Peyer's patch (tissue), 4 donors: Measurements from ENCODE around the gene GPATCH11. TPM values are rescaled to one million over a fixed set of nuclear protein-coding genes. Genes with fewer than 3 reads are reported as not detected.

Source experiments
- DNase-seq, 3 donors: peaks; one replicate each; pipeline ENCODE4 v3.0.0-alpha.2; 2017 to 2019
- H3K27ac ChIP-seq, 4 donors: fragments of 200-600 bp; sonication (generic); one replicate each; pipeline ENCODE4 v1.5.1; 2016 to 2019
- H3K27me3 ChIP-seq, 2 donors: fragments of 200-600 bp; sonication (generic); one replicate each; pipeline ENCODE4 v1.5.1; 2019
- H3K36me3 ChIP-seq, 3 donors: fragments of 200-600 bp; sonication (generic); one replicate each; pipeline ENCODE4 v1.5.1; 2016 to 2019
- H3K4me1 ChIP-seq, 4 donors: fragments of 200-600 bp; sonication (generic); one replicate each; pipeline ENCODE4 v1.5.1; 2016 to 2019
- H3K4me3 ChIP-seq, 4 donors: fragments of 200-600 bp; sonication (generic); 1 replicate in 3 of 4; 2 replicates in 1 of 4; pipeline ENCODE4 v1.5.1; 2016 to 2019; ENCODE audit warnings: mild to moderate bottlenecking in 1 of 4
- H3K9me3 ChIP-seq, 4 donors: fragments of 200-600 bp; sonication (generic); one replicate each; pipeline ENCODE4 v1.5.1; 2016 to 2019; ENCODE audit warnings: mild to moderate bottlenecking in 1 of 4
- CTCF ChIP-seq, 6 experiments: fragments of 450-650 bp in 4 of 6; fragments of 200-600 bp in 2 of 6; sonication (generic) in 1 of 6; IDR thresholded peaks; one replicate each; pipeline ENCODE4 v1.5.1; 2017 to 2019; ENCODE audit warnings: antibody characterized with exemption in 6 of 6, mild to moderate bottlenecking in 3 of 6, moderate library complexity in 1 of 6
- POLR2A ChIP-seq, 2 donors: fragments of 450-650 bp; IDR thresholded peaks; one replicate each; pipeline ENCODE4 v1.5.1; 2017; ENCODE audit warnings: antibody characterized with exemption in 2 of 2, mild to moderate bottlenecking in 2 of 2, moderate library complexity in 2 of 2
- total RNA-seq, 4 donors: library from RNA; depleted of rRNA; stranded (reverse); fragments of >200 nt; gene quantifications; one replicate each; pipeline ENCODE4 v1.1.0, GENCODE V29; 2016

The GPATCH11 gene
- total RNA-seq, 4 donors from 2014 or later, result 3.7 to 9.9 (median 5.9) TPM

DNA sequence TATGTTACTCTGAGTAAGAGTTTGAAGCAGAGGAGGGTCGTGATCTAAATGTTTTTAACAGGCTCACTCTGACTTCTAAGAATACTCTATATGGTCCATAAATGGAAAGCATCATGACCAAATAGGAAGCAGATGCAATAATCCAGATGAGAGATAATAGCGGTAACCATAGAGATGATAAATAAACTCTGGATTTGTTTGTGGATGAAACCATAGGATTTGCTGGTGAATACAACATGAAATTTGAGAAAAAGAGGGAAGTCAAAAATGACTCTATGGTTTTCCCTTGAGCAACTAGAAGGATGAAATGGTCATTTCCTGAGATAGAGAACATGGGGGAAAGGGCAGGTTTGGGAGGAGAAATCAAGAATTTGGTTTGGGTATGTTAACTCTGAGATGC, 4.1 kb upstream of the GPATCH11 start:
- Histone ChIP-seq H3K4me1 (peaks cover 0 to 29% (median 2%) of the 10 kb centered on the region in 4 donors), H3K4me3 (no peak overlapping the region), H3K36me3 (peaks cover 0 to 37% (median 0%) of the 10 kb centered on the region in 3 donors), H3K27me3 (no peaks in the 10 kb centered on the region), H3K27ac (peak overlapping the region in 1 of 4 donors; percentile 26), H3K9me3 (no peaks in the 10 kb centered on the region)
- no peak for TF ChIP-seq CTCF (IDR thresholded peaks at IDR 0.05)
- no peak for TF ChIP-seq POLR2A (IDR thresholded peaks at IDR 0.05)
- DNase-seq, result no peak

DNA sequence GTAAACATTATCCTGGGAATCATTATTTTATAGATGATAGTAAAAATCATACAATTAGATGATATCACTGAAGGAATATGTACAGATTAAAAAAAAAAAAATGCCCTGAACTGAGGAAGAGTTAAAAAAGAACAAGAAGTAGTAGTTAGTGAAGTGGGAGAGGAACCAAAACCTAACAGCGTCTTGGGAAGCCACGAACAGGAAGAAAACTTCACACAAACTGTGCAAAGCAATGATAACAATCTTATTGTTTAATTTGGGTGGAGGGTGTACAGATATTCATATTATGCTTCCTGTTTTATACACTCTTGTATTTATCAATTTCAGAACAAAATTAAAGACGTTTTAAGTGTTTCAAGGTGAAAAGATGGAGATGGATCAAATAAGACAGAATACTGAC, 3.6 kb upstream of the GPATCH11 start:
- no peak for DNase-seq
- Histone ChIP-seq H3K9me3 (no peaks in the 10 kb centered on the region), H3K36me3 (peaks cover 0 to 33% (median 0%) of the 10 kb centered on the region in 3 donors), H3K4me3 (no peak overlapping the region), H3K27ac (peak overlapping the region in 1 of 4 donors; percentile 26), H3K27me3 (no peaks in the 10 kb centered on the region), H3K4me1 (peaks cover 0 to 32% (median 2%) of the 10 kb centered on the region in 4 donors)
- no peak for TF ChIP-seq CTCF (IDR thresholded peaks at IDR 0.05)
- no peak for TF ChIP-seq POLR2A (IDR thresholded peaks at IDR 0.05)

DNA sequence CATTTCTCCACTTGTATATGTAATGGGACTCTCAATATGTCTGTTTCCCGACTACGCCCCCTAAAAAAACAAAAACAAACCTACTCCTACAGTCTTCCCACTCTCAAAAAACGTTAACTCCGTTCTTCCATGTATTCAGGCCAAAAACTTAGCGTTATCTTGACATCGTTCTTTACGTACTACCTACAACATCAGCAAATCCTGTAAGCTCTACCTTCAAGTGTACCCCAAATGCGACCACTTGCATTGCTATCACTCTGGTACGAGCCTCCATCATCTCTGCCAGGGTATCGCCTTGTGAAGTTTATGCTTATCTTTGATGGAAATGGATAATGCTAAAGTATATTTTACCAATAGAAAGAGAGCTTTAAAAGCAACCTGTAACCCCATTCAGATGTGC, 479 bp downstream of the GPATCH11 start:
- peak overlapping the region; percentile 71 to 80 (median 78) for H3K27ac ChIP-seq
- peaks cover 0 to 14% (median 0%) of the 10 kb centered on the region in 3 donors for H3K36me3 ChIP-seq
- peak overlapping the region; percentile 52 to 88 (median 68) for H3K4me3 ChIP-seq
- TF ChIP-seq POLR2A (IDR thresholded peaks at IDR 0.05) (no peak), CTCF (IDR thresholded peaks at IDR 0.05) (no peak)
- H3K9me3 ChIP-seq, result no peaks in the 10 kb centered on the region
- H3K27me3 ChIP-seq, result no peaks in the 10 kb centered on the region
- no peak for DNase-seq
- peaks cover 0 to 28% (median 2%) of the 10 kb centered on the region in 4 donors for H3K4me1 ChIP-seq

- no peak overlapping the region for H3K27ac ChIP-seq
- no peak for DNase-seq
- peaks cover 0 to 22% (median 2%) of the 10 kb centered on the region in 4 donors for H3K4me1 ChIP-seq
- TF ChIP-seq CTCF (IDR thresholded peaks at IDR 0.05) (no peak), POLR2A (IDR thresholded peaks at IDR 0.05) (no peak)
- H3K4me3 ChIP-seq, result no peak overlapping the region
- H3K9me3 ChIP-seq, result no peaks in the 10 kb centered on the region
- no peaks in the 10 kb centered on the region for H3K27me3 ChIP-seq
- H3K36me3 ChIP-seq, result peaks cover 0 to 21% (median 0%) of the 10 kb centered on the region in 3 donors
Measured at GRCh38 chr2:37085731-37086147, 1.4 kb downstream of the GPATCH11 start.

DNA sequence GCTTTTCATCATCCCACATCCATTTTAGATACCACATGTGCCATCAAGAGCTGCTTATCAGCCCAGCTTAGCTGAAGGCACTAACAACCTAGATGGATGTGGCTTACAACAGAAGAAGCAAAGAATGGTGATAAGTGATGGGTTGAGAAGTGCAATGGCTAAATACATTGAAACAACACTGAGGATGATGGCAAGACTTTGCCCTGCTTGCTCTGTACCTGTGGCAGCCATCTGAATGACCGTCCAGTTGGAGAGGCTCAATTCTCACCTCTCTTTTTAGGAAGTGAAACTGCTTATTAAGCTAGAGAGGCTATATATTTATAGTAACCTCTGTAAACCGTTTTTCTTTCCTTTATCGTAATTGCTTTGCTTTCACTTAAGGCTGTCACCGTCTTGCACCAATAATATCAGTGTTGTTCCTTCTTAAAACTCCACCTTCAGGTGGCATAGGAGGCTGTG, 5.7 kb downstream of the GPATCH11 start:
- no peak for DNase-seq
- peaks cover 0 to 58% (median 0%) of the 10 kb centered on the region in 3 donors for H3K36me3 ChIP-seq
- no peaks in the 10 kb centered on the region for H3K27me3 ChIP-seq
- no peak overlapping the region for H3K4me3 ChIP-seq
- no peak for TF ChIP-seq CTCF (IDR thresholded peaks at IDR 0.05)
- no peak for TF ChIP-seq POLR2A (IDR thresholded peaks at IDR 0.05)
- H3K9me3 ChIP-seq, result no peaks in the 10 kb centered on the region
- peaks cover 0 to 5% (median 0%) of the 10 kb centered on the region in 4 donors for H3K4me1 ChIP-seq
- peak overlapping the region in 1 of 4 donors; percentile 25 for H3K27ac ChIP-seq
